OCI-LY3 (cell line): ENCODE measurements around the gene CIPC.

Source experiments
- EZH2phosphoT487 ChIP-seq: fragments of 200-600 bp; shearing (Covaris generic); IDR thresholded peaks from 2 replicates; pipeline ENCODE4 v1.6.1; 2018; ENCODE audit warnings: antibody characterized with exemption, mixed run types, low read depth
- TF ChIP-seq, protein P1 (sequence below): fragments of 200-600, 300-600 bp; sonication (generic); IDR thresholded peaks from 2 replicates; pipeline ENCODE4 v1.5.1; 2014; ENCODE audit warnings: antibody characterized with exemption, low read length, low read depth

DNA sequence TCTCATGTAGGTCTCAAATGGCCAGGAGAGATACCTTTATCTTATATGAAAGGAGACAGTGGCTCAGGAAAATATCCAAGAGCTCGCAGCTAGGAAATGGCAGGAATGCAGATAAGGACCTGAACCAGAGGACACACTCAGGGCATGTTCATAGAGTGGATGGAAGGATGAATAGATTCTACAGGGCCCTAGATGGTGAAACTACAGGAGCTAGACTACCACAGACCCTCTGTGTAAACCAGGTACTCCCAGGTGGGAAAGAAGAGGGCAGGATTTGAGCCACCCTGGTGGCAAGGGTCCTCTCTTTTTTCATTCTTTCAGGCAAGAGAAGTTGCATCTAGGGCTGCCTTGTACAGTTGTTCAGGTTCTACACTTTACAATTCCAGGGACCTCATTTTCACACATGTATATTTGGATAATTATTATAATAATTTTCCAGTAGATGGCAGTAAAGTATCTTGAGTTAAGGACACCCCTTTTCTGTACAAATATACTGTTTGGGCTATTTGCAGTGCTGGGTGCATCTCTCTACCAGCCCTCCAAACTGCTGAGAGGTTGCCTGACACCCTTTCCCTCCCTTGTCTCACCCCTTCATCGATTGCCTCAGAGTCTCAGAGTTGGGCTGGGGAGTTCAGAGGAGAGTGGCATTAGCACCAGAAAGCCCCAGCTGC is 54.0 kb downstream of the CIPC start:
- TF ChIP-seq, protein P1, sequence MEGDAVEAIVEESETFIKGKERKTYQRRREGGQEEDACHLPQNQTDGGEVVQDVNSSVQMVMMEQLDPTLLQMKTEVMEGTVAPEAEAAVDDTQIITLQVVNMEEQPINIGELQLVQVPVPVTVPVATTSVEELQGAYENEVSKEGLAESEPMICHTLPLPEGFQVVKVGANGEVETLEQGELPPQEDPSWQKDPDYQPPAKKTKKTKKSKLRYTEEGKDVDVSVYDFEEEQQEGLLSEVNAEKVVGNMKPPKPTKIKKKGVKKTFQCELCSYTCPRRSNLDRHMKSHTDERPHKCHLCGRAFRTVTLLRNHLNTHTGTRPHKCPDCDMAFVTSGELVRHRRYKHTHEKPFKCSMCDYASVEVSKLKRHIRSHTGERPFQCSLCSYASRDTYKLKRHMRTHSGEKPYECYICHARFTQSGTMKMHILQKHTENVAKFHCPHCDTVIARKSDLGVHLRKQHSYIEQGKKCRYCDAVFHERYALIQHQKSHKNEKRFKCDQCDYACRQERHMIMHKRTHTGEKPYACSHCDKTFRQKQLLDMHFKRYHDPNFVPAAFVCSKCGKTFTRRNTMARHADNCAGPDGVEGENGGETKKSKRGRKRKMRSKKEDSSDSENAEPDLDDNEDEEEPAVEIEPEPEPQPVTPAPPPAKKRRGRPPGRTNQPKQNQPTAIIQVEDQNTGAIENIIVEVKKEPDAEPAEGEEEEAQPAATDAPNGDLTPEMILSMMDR: peak; percentile 40
- no peak for TF ChIP-seq EZH2phosphoT487
